HCT116 (cell line): ENCODE measurements around the gene SLC38A9. TPM values are rescaled to one million over a fixed set of nuclear protein-coding genes. Genes with fewer than 3 reads are reported as not detected.
A peak's percentile ranks its signal among the peaks of the same experiment; 100 is the strongest.

Experiments
- ATAC-seq: fragments of 200-7000 bp; cut with Tn5 transposase; 2 replicates; pipeline ENCODE4 v1.9.1; 2020; ENCODE audit warnings: mild to moderate bottlenecking, moderate library complexity
- BruUV-seq: library from RNA; stranded (reverse); fragments of 400-500 nt; replicated peaks from 2 replicates; lab custom pipeline; 2021; lab: Mats Ljungman, UMichigan
- CTCF ChIA-PET: fragments of 300-600 bp; sonication (Branson Sonifier 250); formaldehyde crosslinking; loops from one replicate; lab custom pipeline; 2021; ENCODE audit warnings: antibody characterized with exemption; lab: Charles Lee
- POLR2A ChIA-PET: fragments of 300-600, 350-600 bp; sonication (Branson Sonifier 250); formaldehyde crosslinking; loops from one replicate; lab custom pipeline; 2021; ENCODE audit warnings: antibody characterized with exemption; lab: Charles Lee
- RAD21 ChIA-PET, 2 experiments: fragments of 300-600 bp; sonication (Branson Sonifier 250); formaldehyde crosslinking; loops; one replicate each; lab custom pipeline; 2023; ENCODE audit warnings: low total read pairs in 2 of 2; ENCODE audit not compliant: uncharacterized antibody in 2 of 2, unreplicated experiment in 2 of 2, low non-redundant PET in 1 of 2; lab: Charles Lee
- DNase-seq: peaks from one replicate; pipeline ENCODE4 v3.0.0-alpha.2; 2010; ENCODE audit warnings: low read depth, low spot score
- H2AFZ ChIP-seq: fragments of 200-600 bp; shearing (Covaris generic), sonication (generic); 2 replicates; pipeline ENCODE4 v1.6.1; 2017; ENCODE audit warnings: low read depth, mixed run types, mixed read lengths, antibody characterized with exemption, low read length; ENCODE audit not compliant: poor library complexity, severe bottlenecking
- H3K27ac ChIP-seq: 2 replicates; pipeline ENCODE4 v1.5.1; 2012; ENCODE audit warnings: low read depth, low read length
- H3K27me3 ChIP-seq: fragments of 200-600 bp; sonication (generic); 2 replicates; pipeline ENCODE4 v1.6.1; 2016; ENCODE audit warnings: mixed run types, low read length, mixed read lengths; ENCODE audit not compliant: insufficient read depth
- H3K36me3 ChIP-seq, 2 experiments: fragments of 200-500 bp in 1 of 2; fragments of 200-600 bp in 1 of 2; sonication (Bioruptor generic) in 1 of 2; sonication (generic) in 1 of 2; 2 replicates each; pipeline versions ENCODE4 v1.5.1 to v1.6.1; 2014 to 2016; ENCODE audit warnings: low read length in 2 of 2, inconsistent platforms in 1 of 2, mixed read lengths in 1 of 2, mixed run types in 1 of 2; ENCODE audit not compliant: insufficient read depth in 2 of 2, control insufficient read depth in 1 of 2
- H3K4me1 ChIP-seq, 2 experiments: fragments of 200-600 bp in 1 of 2; sonication (generic) in 1 of 2; 2 replicates each; pipeline versions ENCODE4 v1.5.1 to v1.6.1; 2012 to 2017; ENCODE audit warnings: low read length in 2 of 2, inconsistent platforms in 1 of 2, mild to moderate bottlenecking in 1 of 2, mixed read lengths in 1 of 2, mixed run types in 1 of 2, moderate library complexity in 1 of 2; ENCODE audit not compliant: insufficient read depth in 2 of 2, control insufficient read depth in 1 of 2
- H3K4me2 ChIP-seq: fragments of 200-600 bp; sonication (generic); 2 replicates; pipeline ENCODE4 v1.6.1; 2017; ENCODE audit warnings: mixed run types, low read length, mixed read lengths
- H3K4me3 ChIP-seq, 2 experiments: fragments of 200-600 bp in 1 of 2; sonication (generic) in 1 of 2; replicated peaks in 1 of 2; 2 replicates each; pipeline ENCODE4 v1.5.1; 2011 to 2016; ENCODE audit warnings: low read length in 2 of 2, control low read depth in 1 of 2, low read depth in 1 of 2, mild to moderate bottlenecking in 1 of 2, mixed read lengths in 1 of 2, mixed run types in 1 of 2
- H3K79me2 ChIP-seq: fragments of 200-600 bp; sonication (generic); 2 replicates; pipeline ENCODE4 v1.6.1; 2017; ENCODE audit warnings: mild to moderate bottlenecking, mixed run types, low read length, moderate library complexity, mixed read lengths; ENCODE audit not compliant: insufficient read depth
- H3K9ac ChIP-seq: fragments of 200-600 bp; sonication (generic); 2 replicates; pipeline ENCODE4 v1.6.1; 2016; ENCODE audit warnings: low read length, mixed read lengths
- H3K9me2 ChIP-seq: fragments of 200-600 bp; sonication (generic), shearing (Covaris generic); 2 replicates; pipeline ENCODE4 v1.6.1; 2017; ENCODE audit warnings: mixed run types, mild to moderate bottlenecking, moderate library complexity; ENCODE audit not compliant: insufficient read depth
- H3K9me3 ChIP-seq, 2 experiments: fragments of 200-500 bp in 1 of 2; fragments of 200-600 bp in 1 of 2; sonication (Bioruptor generic) in 1 of 2; sonication (generic) in 1 of 2; 2 replicates each; pipeline ENCODE4 v1.6.1; 2014 to 2017; ENCODE audit warnings: low read length in 2 of 2, mixed read lengths in 2 of 2, inconsistent platforms in 1 of 2, low read depth in 1 of 2, mild to moderate bottlenecking in 1 of 2, mixed run types in 1 of 2, moderate library complexity in 1 of 2; ENCODE audit not compliant: control insufficient read depth in 1 of 2, insufficient read depth in 1 of 2
- H4K20me1 ChIP-seq: fragments of 200-600 bp; sonication (generic), shearing (Covaris generic); 2 replicates; pipeline ENCODE4 v1.6.1; 2017; ENCODE audit warnings: mixed run types, mild to moderate bottlenecking, moderate library complexity; ENCODE audit not compliant: insufficient read depth
- ATF3 ChIP-seq: IDR thresholded peaks from 2 replicates; pipeline ENCODE4 v1.6.1; 2012
- CBX3 ChIP-seq: IDR thresholded peaks from 2 replicates; pipeline ENCODE4 v1.6.1; 2012; ENCODE audit warnings: low read depth
- CEBPB ChIP-seq: IDR thresholded peaks from 2 replicates; pipeline ENCODE4 v1.6.1; 2012; ENCODE audit warnings: low read depth
- CTCF ChIP-seq, 3 experiments: fragments of 200-600 bp in 1 of 3; sonication (generic) in 1 of 3; IDR thresholded peaks in 2 of 3; conservative IDR thresholded peaks in 1 of 3; 2 replicates each; pipeline ENCODE4 v1.5.1; 2012 to 2017; ENCODE audit warnings: low read depth in 2 of 3, low read length in 2 of 3, antibody characterized with exemption in 1 of 3, borderline replicate concordance in 1 of 3, control low read depth in 1 of 3, mild to moderate bottlenecking in 1 of 3, mixed read lengths in 1 of 3, mixed run types in 1 of 3, moderate library complexity in 1 of 3; ENCODE audit not compliant: insufficient read depth in 1 of 3
- EZH2 ChIP-seq: fragments of 200-600 bp; sonication (generic); IDR thresholded peaks from 2 replicates; pipeline ENCODE4 v1.6.1; 2017; ENCODE audit warnings: antibody characterized with exemption, mixed run types
- EZH2phosphoT487 ChIP-seq: fragments of 200-600 bp; IDR thresholded peaks from 2 replicates; pipeline ENCODE4 v1.6.1; 2018; ENCODE audit warnings: antibody characterized with exemption, borderline replicate concordance
- FOSL1 ChIP-seq: IDR thresholded peaks from 2 replicates; pipeline ENCODE4 v1.6.1; 2012; ENCODE audit warnings: low read depth
- RAD21 ChIP-seq: IDR thresholded peaks from 2 replicates; pipeline ENCODE4 v1.6.1; 2012; ENCODE audit warnings: low read depth, mild to moderate bottlenecking
- REST ChIP-seq: IDR thresholded peaks from 2 replicates; pipeline ENCODE4 v1.6.1; 2012; ENCODE audit warnings: low read depth
- SIN3A ChIP-seq: IDR thresholded peaks from 2 replicates; pipeline ENCODE4 v1.6.1; 2012; ENCODE audit warnings: low read depth
- SP1 ChIP-seq: IDR thresholded peaks from 2 replicates; pipeline ENCODE4 v1.6.1; 2012; ENCODE audit warnings: low read depth
- TCF7L2 ChIP-seq: IDR thresholded peaks from 2 replicates; pipeline ENCODE4 v1.7.0; 2011; ENCODE audit warnings: borderline replicate concordance, inconsistent platforms; ENCODE audit not compliant: insufficient read depth, insufficient read length; ENCODE audit errors: extremely low read depth
- ZFX ChIP-seq: fragments of 450-650 bp; IDR thresholded peaks from 2 replicates; pipeline ENCODE4 v1.6.1; 2017
- ZNF274 ChIP-seq: fragments of 200-500 bp; sonication (Bioruptor generic); IDR thresholded peaks from 2 replicates; pipeline ENCODE4 v1.6.1; 2014; ENCODE audit warnings: mild to moderate bottlenecking, low read depth, low read length, inconsistent platforms
- intact Hi-C: fragments of 100-400 bp; cut with micrococcal nuclease; formaldehyde crosslinking; loops from 2 replicates; pipeline ENCODE4 v1.10.0; 2022
- total RNA-seq: library from RNA; stranded (reverse); gene quantifications from one replicate; pipeline ENCODE4 v1.2.1, GENCODE V29; 2021; ENCODE audit not compliant: unreplicated experiment

The SLC38A9 gene
- total RNA-seq, 1 experiment from 2014 or later = 12.6 TPM

GRCh38 chr5:55691265-55692105 lies 20.6 kb downstream of the SLC38A9 start (continued):
- TF ChIP-seq CTCF (IDR thresholded peaks at IDR 0.05 in 2 of 3, conservative IDR thresholded peaks at IDR 0.05 in 1 of 3; ENCODE audit: borderline replicate concordance in 1 of 3, insufficient read depth in 1 of 3, low read depth in 2 of 3, low read length in 2 of 3) (peak; percentile 46 to 76 (median 68); a peak in 5 of 6 replicates), RAD21 (peak; percentile 82), EZH2phosphoT487 (no peak), ATF3 (no peak)

- Histone ChIP-seq H3K9me3 (no peaks in the 10 kb centered on the region), H3K9ac (no peak overlapping the region), H3K9me2 (no peaks in the 10 kb centered on the region), H3K79me2 (no peaks in the 10 kb centered on the region), H3K36me3 (no peaks in the 10 kb centered on the region), H3K4me1 (peaks cover 0 to 8% of the 10 kb centered on the region in 2 experiments; a peak in 2 of 4 replicates), H3K27ac (no peak overlapping the region), H3K4me3 (no peak overlapping the region), H3K27me3 (no peaks in the 10 kb centered on the region), H2AFZ (no peak overlapping the region), H3K4me2 (no peak overlapping the region), H4K20me1 (no peaks in the 10 kb centered on the region)
- TF ChIP-seq CEBPB (no peak), SIN3A (no peak), SP1 (no peak), ZFX (no peak), EZH2 (no peak), FOSL1 (no peak), TCF7L2 (no peak), REST (no peak), ZNF274 (no peak), EZH2phosphoT487 (no peak), CBX3 (no peak)
- DNase-seq (no peak), ATAC-seq (no peak)
- ChIA-PET RAD21 (no interaction called here), CTCF (no interaction called here), POLR2A (no interaction called here)
- BruUV-seq = no TSS peak
- intact Hi-C loops = no loop called here
These were observed 30.1 kb downstream of the SLC38A9 start for GRCh38 chr5:55682071-55682470.
